GM18867 (cell line): Measurements from ENCODE around the gene NTN1.

Experiments
- ATAC-seq: cut with Tn5 transposase; IDR thresholded peaks from one replicate; pipeline ENCODE4 v1.9.1; 2021; ENCODE audit warnings: mild to moderate bottlenecking, moderate library complexity; ENCODE audit not compliant: unreplicated experiment

NTN1 gene

DNA sequence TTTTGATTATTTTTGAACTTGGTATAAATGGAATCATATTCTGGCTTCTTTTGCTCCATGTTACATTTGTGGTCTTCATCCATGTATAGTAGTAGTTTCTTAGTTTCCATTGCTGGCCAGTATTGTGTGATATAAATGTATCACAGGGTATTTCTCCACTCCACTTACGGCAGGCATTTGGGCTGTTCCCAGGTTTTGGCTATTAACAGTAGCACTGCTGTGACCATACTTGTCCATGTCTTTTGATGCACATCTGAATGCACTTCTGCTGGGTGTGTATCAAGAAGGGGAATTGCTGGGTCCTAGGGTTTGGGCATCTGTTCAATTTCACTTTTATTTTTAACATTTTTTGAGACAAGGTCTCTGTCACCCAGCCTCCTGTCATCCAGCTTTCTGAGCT lies 13.9 kb downstream of the NTN1 start:
- ATAC-seq, result no peak

DNA sequence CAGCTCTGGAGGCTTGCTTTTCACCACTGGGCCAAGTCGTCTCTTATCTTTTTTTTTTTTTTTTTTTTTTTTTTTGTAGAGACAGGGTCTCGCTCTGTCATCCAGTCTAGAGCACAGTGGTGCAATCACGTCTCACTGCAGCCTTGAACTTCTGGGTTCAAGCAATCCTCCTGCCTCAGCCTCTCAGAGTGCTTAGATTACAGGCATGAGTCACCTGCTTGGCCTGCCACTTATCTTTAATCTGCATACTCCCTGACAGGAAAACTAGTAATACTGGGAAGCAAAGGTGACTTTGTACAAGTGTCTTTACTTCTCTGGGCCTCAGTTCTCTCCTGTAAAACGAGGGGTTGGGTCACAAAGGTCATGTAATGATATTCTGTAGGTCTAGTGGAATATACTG lies 15.0 kb downstream of the NTN1 start:
- no peak for ATAC-seq

DNA sequence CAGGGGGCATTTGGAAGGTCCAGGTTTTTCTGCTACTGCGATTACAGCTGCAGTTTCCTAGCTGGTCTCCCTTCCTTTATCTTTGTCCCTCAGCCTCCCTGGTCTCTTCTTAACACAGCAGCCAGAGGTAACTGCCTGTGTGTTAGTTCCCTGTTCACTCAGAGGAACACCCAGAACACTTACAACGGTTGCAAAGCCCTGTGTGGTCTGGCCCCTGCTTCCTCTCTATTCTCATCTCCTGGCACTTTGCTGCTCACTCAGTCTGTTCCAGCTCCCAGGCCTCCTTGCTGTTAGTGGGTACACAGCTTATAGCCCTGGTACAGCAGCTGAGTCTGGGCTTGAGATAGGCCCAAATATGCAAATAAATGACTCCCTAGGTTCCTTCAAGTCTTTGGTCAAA lies 16.4 kb downstream of the NTN1 start:
- no peak for ATAC-seq

DNA sequence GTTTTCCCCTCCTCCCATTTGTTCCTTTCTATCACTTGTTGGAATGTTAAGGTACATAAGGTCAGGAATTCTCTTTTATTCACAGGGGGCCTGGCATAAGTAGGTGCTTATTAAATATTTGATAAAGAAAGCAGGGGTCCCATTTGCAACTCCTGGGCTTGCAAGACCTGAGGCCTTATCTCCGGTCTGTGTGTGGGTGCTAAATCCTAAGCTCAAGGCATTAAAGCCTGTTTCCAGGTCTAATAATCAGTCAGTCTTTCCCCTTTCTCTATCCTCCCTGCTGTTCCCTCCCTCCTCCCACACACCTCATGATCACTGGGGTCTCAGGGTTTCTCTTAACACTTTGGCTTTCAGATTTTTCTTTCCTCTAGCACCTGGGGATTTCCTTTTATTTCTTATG lies 17.1 kb downstream of the NTN1 start:
- no peak for ATAC-seq

DNA sequence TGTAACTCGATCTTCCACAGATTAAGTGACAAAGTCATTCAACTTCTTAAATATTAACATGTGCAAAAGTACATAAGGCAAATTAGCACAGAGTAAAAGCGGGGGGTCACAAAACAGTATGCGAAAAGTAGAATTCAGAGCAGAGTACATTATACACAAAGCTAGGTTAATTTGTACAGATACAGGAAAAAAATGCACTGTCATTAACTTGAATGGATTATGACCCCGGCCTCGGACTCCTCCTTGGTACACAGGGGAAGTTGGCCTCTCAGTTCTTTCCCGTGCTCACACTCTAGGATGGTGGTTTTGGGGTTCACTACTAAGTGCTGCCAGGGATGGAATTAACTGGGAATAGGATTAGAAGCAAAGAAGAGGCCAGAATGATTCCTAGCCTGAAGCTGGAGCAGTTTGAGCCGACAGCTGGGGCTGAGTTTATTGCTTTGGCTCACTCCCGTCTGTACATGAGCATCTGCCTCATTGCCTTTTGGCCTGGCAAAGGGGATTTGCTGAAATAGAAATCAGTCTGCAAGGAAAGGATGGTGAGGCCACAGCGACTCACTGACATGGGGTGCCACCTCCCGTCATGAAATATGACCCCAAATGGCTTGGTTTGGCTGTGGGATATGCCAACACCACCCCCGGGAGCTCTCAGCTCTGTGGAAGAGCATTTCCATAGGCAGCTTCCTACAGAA lies 23.6 kb downstream of the NTN1 start:
- no peak for ATAC-seq

DNA sequence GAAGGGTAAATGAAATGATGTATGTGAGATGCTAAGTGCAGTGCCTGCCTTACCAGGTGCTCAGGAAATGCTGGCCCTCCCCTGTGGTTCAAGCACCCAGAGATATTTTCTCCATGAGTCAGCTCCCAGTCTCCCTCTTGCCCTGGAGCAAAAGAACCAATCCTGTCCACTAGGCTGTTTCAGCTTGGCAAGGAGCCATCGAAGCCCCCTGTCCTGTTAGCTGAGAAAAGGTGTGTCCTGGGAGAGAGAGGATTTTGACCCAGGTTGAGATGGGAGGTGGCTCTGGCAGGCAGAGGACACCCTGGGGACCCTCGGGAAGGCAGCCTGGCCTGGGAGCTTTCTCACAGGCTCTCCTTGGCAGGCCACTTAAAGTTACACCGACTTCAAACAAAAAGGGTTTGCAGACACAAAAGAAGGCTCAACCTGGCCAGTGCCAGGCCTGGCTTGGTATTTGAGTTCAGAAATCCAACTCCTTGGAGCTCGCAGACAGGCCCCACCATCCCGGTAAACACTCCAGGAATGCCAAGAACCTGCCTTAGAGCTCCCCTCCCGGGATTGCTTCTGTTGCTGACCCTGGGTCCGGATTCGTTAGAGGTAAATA lies 29.6 kb downstream of the NTN1 start:
- ATAC-seq, result no peak

DNA sequence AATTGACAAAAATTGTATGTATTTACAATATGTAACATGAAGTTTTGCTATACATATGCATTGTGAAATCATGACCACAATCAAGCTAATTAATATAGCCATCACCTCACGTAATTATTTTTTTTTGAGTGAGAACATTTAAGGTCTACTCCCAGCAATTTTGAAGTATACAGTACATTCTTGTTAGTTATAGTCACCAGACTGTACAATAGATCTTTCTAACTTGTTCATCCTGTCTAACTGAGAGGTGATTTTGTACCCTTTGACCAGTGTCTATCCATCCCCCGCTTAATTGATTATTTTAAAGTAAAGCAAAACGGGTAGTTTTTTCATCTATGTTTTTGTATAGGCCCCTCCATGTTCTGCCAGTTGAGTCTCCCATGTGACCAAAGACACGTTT lies 30.3 kb downstream of the NTN1 start:
- ATAC-seq, result no peak

DNA sequence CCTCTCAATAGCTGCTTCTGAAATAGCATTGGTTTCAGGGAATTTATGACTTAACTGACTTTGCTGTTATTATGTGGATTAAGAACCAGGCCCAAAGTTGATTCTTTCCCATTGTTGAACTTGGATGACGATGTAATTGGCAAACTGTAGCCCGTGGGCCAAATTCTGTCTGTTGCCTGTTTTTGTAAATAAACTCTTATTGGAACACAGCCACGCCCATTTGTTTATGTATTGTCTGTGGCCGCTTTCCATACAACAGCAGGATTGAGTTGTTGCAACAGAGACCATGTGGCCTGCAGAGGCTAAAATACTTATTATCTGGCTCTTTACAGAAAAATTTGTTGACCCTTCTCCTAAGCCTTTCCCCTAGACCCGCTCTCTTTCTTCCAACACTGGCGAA lies 31.6 kb downstream of the NTN1 start:
- ATAC-seq, result no peak

DNA sequence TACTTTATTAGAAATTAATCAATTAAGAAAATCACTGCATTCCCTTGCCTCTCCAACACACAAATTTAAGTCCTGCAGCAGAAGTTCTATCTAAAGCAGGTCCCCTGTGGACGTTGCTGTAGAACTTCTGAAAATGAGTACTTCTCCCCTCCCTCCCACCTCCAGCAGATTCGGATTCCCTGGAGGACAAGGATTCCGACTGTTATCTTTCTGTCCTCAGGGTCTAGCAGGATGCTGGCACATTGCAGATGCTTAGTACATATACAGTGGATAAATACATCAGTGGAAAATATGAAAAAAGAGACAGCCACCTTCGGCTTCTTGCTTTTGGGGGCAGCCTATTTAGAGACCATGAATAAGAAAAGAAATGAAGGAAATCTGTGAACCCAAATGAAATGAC lies 32.1 kb downstream of the NTN1 start:
- ATAC-seq, result no peak

DNA sequence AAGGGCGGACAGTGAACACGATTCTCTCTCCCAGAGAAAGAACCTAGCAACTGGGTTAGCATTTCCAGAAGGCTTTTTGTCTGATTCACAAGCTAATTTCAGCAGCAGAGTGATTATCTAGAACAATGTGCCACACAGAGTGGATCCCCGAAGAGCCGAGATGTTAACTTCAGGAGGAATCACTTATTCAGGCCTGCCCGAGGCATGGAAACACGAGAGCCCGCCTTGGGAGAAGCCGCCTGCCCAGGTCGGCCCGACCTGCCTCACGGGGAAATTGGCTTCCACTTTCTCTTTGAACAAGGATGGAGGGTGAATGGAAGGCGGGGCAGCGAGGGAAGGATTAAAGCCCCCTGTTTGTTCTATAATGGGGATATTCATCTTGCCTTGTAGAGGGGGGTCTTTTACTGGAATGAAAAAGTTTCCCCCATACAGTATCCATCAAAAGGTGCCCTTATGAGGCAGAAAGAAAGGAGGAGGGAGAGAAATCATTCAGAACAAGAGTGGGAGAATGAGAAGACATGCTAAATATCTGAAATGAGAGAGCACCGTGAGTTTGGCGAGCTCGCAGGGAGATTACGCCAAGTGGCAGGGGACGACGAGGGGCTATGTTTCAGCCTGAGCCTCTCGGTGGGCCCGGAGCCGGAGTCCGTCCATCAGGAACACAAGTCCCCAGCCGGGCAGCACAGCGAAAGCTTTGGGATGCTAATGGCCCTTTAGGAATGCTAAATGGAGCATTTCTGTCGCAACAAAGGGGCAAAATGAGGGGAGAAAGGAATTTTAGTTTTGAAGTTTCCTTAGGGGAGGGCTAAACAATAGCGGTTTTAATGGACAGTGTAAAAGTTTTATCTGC lies 33.0 kb downstream of the NTN1 start:
- no peak for ATAC-seq

DNA sequence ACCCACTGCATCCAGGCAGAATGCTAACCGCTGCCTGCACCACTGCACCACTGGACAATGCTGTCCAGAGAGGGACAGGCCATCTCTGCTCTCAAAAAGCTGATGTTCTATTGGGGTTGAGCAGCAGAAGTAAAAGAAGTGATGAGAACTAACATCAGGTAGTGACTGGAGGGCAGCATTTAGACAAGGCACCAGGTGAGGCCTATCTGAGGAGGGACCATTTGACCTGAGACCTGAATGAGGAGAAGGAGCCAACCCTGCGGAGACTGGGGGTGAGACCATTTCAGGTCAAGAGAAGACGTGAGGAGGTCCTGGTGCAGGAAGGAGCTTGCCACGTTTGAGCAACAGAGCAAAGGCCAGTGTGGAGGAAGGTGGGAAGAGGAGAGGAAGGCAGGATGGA lies 34.0 kb downstream of the NTN1 start:
- no peak for ATAC-seq

DNA sequence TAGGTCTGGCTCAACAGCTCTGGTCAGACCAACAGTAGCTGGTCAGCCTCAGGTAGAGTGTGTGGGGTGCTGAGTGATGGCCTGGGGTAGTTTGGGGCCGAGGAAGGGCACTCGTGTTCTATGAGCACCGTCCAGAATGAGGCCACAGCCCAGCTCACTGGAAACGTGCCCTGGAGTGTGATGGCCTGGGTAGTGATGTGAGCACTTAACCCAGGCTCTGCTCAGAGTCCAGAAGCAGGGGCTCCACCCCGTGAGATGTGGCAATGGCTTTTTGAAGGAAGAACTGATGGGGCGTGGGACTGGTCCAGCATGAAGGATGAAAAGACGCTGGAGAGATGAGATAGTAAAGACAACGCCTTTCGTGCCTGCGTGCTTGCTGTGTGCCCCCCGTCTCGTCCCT lies 35.3 kb downstream of the NTN1 start:
- ATAC-seq, result no peak

DNA sequence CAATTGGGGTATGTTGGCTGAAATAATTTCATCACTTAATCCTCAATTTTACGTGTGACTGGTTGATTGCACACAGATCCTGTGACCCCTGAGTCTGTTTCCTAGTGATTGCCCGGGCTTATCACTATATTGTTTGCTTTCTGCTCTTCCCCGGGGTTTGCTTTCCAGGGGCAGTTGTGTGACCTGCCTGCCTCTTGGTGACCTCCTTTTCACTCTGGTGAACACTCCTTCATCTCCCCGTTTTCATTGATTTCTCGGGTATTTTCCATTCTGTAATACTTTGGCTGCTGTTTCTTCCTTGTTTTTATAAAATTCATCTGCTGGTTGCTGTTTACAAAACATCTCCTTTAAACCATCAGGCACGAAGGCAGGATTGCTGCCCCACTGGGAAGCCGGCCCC lies 36.0 kb downstream of the NTN1 start:
- no peak for ATAC-seq

DNA sequence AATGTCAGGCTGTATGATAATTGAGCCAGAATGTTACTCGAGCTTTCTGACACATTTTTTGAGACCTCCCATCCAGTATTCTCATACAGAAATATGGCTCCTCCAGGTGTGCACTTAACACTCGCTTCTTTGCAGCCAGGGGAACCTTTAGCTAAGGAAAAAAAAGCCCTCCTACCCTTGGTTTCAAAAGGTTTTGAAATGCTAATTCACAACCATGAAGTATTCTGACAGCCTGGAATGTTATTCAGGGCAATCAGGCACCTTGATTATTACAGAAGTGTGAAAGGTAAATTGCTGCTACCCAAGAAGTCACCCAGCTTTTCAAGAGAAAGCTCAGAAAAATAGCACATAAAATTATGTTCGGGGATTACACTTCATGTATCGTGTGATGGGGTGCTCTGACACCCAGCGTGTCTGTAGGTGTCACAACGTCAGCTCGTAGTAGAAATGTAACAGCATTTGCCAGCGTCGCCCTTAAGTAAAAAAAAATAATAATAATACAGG lies 41.1 kb downstream of the NTN1 start:
- no peak for ATAC-seq

DNA sequence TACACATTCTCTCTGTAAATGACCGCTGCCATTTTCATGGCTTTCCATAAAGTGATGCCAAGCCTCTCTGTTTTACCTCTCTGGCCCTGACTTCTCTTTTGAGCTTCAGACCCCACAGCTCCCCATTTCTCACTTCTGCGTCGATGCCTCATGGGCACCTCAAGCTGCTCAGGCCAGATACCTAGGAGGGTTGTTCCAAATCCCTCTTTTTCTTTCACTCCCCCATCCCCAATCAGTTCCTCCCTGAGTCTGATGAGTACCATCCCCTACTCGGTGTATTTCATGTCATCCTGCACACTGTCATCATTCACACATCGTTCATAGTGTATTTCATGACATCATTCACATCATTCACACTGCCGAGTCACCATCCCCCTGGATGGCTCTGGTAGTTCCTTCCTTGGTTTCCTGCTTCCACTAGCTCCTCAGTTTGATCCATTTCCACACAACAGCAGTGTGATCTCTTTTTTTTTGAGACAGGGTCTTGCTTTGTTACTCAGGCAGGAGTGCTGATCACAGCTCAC lies 43.1 kb downstream of the NTN1 start:
- ATAC-seq, result no peak

DNA sequence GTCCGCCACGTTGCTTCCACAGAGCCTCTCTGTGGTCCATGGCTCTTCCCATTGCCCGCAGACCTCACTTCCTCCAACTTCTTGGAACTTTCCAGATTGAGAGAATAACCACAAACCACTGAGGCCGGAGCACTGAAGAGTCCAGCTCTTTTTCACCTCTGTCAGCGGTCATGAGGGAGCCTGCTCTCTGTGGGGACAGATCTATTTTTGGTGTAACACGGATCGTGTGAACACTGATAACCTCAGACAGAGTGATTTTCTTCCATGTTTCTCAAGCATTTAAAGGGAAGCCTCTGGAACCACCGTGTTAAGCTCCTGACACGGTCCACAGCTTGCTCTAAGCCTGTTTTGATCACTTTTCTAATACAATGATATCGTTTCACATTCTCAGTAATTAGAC lies 49.7 kb downstream of the NTN1 start:
- ATAC-seq, result no peak

DNA sequence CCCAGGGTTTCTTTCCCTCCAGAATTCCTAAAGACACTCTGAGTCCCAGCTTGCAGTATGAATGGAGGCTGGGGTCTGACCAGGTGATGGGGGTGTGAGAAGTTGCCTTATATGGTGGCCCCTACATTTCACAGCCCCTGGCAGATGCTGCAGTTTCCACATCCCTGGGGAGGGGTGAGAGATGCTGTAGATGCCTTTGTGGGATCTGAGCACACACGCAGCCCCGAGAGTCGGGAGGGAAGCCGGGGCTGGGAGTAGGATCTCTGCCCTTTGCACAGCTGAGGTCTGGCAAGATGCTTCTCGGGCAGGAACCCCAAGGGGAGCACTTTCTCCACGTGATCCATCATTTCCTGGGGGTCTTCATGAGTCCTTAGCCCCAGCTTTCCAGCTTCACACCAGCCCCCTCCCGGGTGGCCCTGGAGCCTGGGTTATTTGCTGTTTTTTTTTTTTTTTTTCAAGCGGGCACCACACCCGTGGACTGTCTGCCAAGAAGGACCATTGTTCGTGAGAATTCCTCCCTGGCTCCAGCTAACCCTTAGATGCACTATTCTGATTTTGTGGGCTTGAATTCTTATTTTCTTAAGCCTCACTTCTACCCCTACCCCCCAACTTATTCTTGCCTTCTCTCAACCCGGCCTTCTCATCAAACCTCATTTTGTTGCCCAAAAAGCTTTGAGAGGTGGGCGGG lies 50.6 kb downstream of the NTN1 start:
- no peak for ATAC-seq

DNA sequence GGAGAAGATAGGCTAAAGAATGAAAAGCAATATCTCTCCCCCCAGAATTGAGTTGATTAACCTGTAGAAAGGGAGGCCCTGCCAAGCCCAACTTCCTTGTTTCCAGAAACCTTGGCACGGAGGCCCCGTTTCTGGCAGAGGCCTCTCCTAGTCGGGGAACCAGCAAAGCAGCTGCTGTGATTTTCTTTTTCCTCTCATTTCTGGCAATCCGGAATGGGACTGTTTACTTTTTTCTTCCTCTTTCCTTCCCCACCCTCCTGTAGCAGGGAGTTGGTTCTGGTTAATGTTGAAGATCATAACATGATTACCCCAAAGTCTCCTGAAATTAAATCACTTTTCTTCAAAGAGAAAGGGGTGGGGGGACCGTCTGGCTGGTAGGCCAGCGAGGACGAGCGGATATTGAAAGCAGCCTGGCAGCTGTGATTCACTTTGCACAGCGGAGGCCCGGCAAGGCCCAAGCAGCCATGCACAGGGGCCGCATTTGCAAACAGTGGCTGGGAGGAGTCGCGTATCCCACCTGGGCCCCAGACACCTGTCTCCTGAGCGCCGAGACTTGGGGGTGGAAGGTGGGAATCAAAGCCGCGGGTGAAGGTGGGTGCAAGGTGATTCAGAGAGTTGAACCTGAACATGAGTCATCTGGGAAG lies 51.5 kb downstream of the NTN1 start:
- ATAC-seq, result no peak

DNA sequence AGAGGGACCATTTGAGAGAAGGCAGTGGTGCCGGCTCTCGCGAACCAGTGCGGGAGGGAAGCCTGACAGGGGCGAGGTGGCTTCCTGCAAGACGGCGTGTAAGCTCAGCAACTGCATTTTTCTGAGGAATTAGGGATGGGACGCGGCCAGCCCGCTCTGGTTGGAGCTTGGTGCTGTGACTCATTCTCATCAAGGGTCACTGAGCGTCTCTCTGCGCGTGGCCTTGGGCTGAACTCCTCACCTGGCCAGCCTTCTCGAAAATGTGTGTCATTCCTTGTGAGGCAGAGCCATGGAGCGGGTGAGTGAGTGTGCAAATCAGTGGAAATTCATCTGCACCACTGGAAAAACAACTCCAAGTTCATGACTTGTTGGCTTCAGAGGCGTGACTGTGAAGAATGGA lies 52.8 kb downstream of the NTN1 start:
- no peak for ATAC-seq

DNA sequence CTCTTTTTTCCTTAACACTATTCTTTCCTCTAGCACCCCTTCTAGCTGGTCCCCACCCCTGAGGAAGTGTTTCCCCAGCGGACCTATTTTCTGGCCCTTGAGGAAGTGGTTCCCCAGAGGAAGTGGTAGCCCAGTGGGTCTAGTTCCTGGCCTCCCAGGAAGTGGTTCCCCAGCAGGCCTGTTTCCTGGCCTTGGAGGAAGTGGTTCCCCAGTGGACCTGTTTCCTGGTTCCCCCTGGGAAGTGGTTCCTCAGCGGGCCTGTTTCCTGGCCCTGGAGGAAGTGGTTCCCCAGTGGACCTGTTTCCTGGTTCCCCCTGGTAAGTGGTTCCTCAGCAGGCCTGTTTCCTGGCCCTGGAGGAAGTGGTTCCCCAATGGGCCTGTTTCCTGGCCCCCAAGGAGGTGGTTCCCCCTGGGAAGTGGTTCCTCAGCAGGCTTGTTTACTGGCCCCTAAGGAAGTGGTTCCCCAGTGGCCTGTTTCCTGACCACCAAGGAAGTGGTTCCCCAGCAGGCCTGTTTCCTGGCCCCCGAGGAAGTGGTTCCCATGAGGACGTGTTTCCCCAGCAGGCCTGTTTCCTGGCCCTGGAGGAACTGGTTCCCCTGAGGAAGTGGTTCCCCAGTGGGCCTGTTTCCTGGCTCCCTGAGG lies 58.3 kb downstream of the NTN1 start:
- no peak for ATAC-seq
